Pons (tissue), 1 donor: Measurements from ENCODE around the gene RRBP1.

Source experiments
- DNase-seq: peaks from one replicate; pipeline ENCODE4 v3.0.0-alpha.2; 2016; ENCODE audit warnings: low spot score

Gene RRBP1

GRCh38 chr20:17682103-17682888 lies at the start of gene RRBP1:
Gene RRBP1, minus strand, starts transcription at chr20:17682242. Its CDS starts 21,735 bp downstream, at chr20:17660507.
- DNase-seq = peak; percentile 99

- no peak for DNase-seq
These were observed 49.2 kb upstream of the RRBP1 start for GRCh38 chr20:17731233-17731632.

- DNase-seq = no peak
These were observed 48.0 kb upstream of the RRBP1 start for GRCh38 chr20:17730071-17730470.

GRCh38 chr20:17728074-17728473 lies 46.0 kb upstream of the RRBP1 start:
- DNase-seq = no peak

GRCh38 chr20:17727351-17727750 lies 45.3 kb upstream of the RRBP1 start:
- DNase-seq = no peak

- no peak for DNase-seq
These were observed 44.9 kb upstream of the RRBP1 start for GRCh38 chr20:17726902-17727301.

GRCh38 chr20:17725094-17725835 lies 43.2 kb upstream of the RRBP1 start:
- no peak for DNase-seq

GRCh38 chr20:17723301-17723691 lies 41.3 kb upstream of the RRBP1 start:
- no peak for DNase-seq

- DNase-seq = no peak
These were observed 40.7 kb upstream of the RRBP1 start for GRCh38 chr20:17722493-17723300.

- DNase-seq = no peak
These were observed 39.9 kb upstream of the RRBP1 start for GRCh38 chr20:17721802-17722486.

- no peak for DNase-seq
These were observed 38.7 kb upstream of the RRBP1 start for GRCh38 chr20:17720755-17721154.

- no peak for DNase-seq
These were observed 34.3 kb upstream of the RRBP1 start for GRCh38 chr20:17716331-17716730.

GRCh38 chr20:17715075-17715474 lies 33.0 kb upstream of the RRBP1 start:
- no peak for DNase-seq

GRCh38 chr20:17714597-17714996 lies 32.6 kb upstream of the RRBP1 start:
- no peak for DNase-seq

GRCh38 chr20:17712708-17713107 lies 30.7 kb upstream of the RRBP1 start:
- DNase-seq = no peak

GRCh38 chr20:17712201-17712600 lies 30.2 kb upstream of the RRBP1 start:
- DNase-seq = no peak

- DNase-seq = no peak
These were observed 29.2 kb upstream of the RRBP1 start for GRCh38 chr20:17711267-17711627.

- no peak for DNase-seq
These were observed 28.6 kb upstream of the RRBP1 start for GRCh38 chr20:17710379-17711266.

GRCh38 chr20:17709361-17710293 lies 27.6 kb upstream of the RRBP1 start:
- DNase-seq = no peak
